Glomerular endothelial cell (primary cell): ENCODE measurements around the gene ERF. TPM values are rescaled to one million over a fixed set of nuclear protein-coding genes. Genes with fewer than 3 reads are reported as not detected.
A peak's percentile ranks its signal among the peaks of the same experiment; 100 is the strongest.

Experiments
- DNase-seq: peaks from one replicate; pipeline ENCODE4 v3.0.0-alpha.2; 2011; ENCODE audit warnings: low read depth, low spot score; ENCODE audit errors: extremely low read depth
- total RNA-seq: library from RNA; depleted of rRNA; stranded (reverse); fragments of >200 nt; gene quantifications from 2 replicates; pipeline ENCODE4 v1.2.3, GENCODE V29; 2015

Gene ERF
- total RNA-seq, 1 donor from 2014 or later, result 56.6 TPM

GRCh38 chr19:42254089-42254849, 659 bp downstream of the ERF start:
- DNase-seq, result no peak

GRCh38 chr19:42253245-42254088, 1.5 kb downstream of the ERF start:
- no peak for DNase-seq

- DNase-seq, result no peak
Observed at GRCh38 chr19:42252365-42253244, 2.3 kb downstream of the ERF start.

DNA sequence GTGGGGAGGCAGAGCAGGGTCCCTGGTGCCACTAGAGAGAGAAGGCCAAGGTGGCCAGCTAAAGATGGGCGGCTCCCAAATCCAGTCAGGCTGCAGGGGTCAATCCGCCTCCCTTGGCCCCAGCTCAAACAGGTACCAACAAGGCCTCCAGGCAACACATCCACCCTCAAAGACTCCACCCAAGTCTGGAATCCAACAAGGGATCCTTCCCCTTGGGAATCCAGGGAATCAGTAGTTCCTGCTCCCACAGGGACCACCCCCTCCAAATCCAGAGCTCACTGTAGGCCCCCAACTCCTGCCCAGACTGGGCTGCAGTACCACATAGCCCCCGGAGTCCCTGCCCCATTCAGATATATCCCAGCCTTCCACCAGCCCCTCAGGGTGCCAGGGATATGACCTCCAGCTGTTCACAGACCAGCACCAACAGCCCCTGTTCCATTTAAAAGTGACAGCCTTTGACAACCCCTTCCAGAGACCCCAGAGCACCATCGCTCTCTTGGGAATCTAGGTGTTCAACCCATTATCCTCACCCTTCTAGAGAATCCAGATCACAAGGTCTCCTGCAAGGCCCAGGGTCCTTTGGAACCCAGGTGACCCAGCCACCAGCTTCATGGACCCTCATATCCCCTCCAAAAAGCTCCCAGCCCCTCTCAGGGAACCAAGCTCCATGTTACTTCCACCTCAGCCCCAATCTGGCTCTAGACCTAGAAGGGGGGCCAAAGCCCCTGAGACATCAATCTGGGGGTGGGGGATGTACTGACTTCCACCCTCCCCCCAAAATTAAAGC, 3.2 kb downstream of the ERF start:
- no peak for DNase-seq

GRCh38 chr19:42250666-42251531, 4.0 kb downstream of the ERF start:
- DNase-seq, result no peak

DNA sequence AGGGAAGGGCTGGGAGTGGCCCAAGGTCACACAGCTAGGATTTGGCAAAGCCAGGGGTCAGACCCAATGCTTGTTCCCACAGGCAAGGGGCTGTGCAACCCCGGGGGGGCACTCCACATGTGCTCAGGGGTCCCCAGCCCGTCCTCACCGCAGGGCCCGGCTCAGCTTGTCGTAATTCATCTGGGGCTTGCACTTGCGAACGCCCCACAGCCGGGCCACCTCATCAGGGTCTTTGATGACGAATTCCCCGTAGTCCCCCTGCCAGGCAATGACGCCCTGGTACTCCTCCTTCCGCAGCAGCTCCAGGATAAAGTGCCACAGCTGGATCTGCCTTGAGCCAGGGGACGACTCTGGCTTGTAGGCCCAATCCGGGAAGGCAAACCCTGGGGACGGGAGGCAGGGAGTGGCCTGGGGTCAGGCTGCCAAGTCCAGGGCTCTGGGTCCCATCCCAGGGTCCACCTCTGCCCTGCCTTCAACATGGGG, 4.7 kb downstream of the ERF start:
- no peak for DNase-seq

- DNase-seq, result no peak
Observed at GRCh38 chr19:42249769-42250168, 5.2 kb downstream of the ERF start.

DNA sequence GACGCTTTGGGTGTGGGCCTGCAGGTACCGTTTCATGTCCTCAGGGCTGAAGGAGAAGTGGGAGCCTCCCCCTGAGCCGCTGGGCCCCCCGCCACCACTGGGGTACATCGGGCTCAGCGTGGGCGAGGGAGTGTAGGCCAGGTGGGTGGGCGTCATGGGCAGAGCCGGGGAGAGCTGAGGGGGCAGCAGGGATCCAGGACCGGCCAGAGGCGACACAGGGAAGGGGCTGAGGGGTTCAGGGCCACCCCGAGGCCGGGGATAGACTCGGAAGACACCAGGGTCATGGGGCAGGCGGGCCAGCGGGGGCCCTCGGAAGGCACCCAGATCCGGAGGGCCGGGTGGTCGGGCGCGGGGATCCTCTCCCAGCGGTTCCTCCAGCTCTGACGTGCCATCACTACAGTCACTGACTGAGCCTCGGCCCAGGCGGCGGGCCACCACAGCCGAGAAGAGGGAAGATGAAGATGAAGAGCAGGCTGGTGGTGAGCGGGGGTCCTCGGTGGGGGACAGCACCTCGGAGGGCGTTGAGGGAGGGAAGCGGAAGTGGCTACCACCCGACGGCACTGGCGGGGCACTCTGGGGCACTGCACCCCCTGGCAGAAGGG, 5.7 kb downstream of the ERF start:
- DNase-seq, result no peak

- DNase-seq, result no peak
Observed at GRCh38 chr19:42248270-42249148, 6.4 kb downstream of the ERF start.

GRCh38 chr19:42247640-42248199, 7.2 kb downstream of the ERF start:
- DNase-seq, result no peak

DNA sequence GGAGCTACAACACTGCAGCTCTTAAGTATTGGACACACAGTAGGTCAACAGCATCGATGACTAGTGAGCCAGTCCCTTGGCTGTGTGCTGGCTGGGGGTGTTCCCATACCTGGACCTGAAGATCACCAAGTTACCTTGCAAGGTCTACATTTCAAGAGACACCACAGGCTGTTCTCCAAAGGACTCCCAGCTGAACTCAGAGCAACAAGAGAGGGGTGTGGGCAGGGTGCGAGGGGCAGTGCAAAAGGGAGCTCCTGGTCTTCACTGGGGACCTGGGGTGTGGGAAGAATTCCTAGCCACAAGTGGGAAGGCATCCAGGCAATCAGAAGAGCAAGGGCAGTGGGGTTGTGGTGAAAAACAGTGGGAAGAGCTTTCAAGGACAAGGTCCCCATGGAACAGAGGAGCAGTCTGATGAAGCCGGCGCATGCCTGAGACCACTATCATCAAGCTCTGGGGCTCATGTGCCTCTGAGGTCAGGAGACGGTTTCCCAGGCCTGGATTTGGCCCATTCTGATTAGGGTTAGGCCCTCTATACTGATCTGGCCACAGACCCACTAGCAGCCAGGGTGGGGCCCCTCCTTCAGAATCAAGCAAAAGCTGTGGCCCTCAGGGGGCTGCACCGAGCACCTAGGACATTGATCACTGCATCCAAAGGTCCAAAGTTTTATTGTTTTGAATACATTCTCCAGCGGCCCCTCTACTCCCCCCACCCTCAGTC, 7.8 kb downstream of the ERF start:
- no peak for DNase-seq

DNA sequence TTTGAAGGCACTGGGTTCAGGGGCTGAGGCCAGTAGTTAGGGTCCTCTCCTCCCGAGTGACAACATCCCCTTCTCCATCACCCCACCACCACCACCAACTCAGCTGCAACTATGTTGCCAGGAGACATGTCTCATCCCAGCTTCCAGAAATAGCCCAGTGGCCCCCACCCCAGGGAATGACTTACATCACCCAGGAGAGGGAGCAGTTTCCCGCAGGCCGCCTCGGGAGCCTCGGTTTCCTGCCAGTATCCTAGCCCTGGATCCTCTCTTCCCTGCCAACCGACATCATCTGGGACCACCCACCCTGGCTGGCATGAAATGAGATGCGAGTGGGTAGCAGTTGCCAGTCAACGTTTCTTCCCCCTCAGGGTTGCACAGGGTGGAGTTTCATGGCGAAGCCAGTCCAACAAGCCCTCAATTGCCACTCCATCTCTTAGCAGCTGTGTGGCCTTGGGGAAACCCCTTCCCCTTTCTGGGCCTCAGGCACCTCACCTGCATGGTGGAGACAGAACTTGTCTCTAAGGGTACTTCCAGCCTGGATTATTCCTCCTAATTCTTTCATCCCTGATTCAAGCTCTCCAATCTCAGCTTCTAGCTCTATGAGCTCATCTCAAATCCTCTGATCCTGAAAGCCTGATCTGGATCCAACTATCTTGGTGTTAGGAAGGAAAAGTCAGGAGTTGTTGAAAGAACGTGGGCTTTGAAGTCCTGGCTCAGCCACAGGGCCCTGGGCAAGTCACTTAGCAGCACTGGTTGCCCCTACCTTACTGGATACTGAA, 8.6 kb downstream of the ERF start:
- no peak for DNase-seq

DNA sequence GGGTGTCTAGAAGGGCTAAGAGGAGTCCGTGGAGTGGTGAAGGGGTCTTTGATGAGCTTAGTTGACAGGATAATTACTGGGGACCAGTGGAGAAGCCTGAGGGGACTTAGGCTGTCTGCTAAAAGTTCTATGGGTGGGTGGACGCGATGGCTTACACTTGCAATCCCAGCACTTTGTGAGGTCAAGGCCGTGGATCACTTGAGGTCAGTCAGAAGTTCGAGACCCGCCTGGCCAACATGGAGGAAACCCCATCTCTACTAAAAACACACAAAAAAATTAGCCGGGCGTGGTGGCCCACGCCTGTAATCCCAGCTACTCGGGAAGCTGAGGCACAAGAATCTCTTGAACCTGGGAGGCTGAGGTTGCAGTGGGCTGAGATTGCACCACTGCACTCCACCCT, 9.7 kb downstream of the ERF start:
- DNase-seq, result no peak

DNA sequence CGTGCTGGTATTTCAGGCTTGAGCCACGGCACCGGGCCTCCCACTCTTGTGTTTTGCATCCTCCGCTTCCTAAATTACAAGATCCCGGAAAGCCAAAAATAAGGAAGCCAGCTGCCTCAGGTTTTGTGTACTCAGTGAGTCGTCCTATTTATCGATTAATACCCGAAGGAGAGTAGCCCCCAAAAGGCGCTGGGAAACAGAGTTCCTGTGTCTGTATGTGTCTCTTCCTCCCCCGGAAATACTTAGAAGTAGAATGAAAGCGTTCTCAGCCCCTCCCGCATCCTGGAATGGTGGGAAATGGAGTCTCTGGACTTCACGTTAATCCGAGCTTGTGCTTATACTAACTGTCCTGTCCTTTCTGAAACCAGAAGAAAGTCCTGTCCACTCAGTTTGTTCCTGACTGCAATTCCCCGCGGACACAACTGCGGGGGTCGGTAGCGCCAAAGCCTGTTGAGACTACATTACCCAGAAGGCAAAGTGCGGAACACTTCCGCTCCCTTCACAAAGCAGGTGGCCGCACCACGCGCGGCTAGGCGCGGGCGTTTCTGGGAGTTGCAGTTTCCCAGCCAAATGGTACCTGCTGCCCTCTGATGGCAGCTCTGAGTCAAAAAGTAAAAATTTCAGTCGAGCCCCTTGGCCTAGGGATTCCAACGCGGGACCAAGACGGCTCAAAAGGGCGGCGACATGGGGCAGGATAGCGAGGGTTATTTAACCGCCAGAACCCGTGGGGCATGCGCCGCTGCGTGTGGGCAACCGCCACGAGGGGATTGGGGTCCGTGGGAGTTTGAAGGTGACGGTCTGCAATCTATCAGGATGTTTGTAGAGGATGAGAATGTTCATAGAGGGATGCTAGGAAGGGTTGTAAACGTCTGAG, 10.3 kb downstream of the ERF start:
- DNase-seq, result peak; percentile 81
